ENCODE data around the gene TBPL1.
"Not testable (repeated sequence)": the region's sequence is repeated elsewhere in the genome, so short reads cannot be mapped to it uniquely, and the experiment has no call there.

TBPL1 gene

GRCh38 chr6:133952815-133953633 is at the start of gene TBPL1:
TSS of gene TBPL1 (plus strand) at chr6:133953224. CDS start at chr6:133980126, 26,902 bp downstream.
- DNase-seq (ENCODE audit: low spot score in 2 of 2) = peak; percentile 75 to 91
- peaks cover 44% of the 10 kb centered on the region for H3K4me1 Mint-ChIP-seq
- peak; percentile 95 for ATAC-seq
- H3K36me3 Mint-ChIP-seq = peaks cover 6% of the 10 kb centered on the region
- H3K4me3 Mint-ChIP-seq = peak within 1 kb of the TSS; percentile 95
- H3K27ac Mint-ChIP-seq = peak within 1 kb of the TSS; percentile 95
- H3K9me3 Mint-ChIP-seq = no peaks in the 10 kb centered on the region

- H3K4me3 Mint-ChIP-seq = no peak overlapping the region
- no peaks in the 10 kb centered on the region for H3K36me3 Mint-ChIP-seq
- ATAC-seq (no peak), DNase-seq (ENCODE audit: low spot score in 2 of 2) (no peak)
- no peak overlapping the region for H3K27ac Mint-ChIP-seq
- H3K4me1 Mint-ChIP-seq = no peaks in the 10 kb centered on the region
- no peaks in the 10 kb centered on the region for H3K9me3 Mint-ChIP-seq
Observed at GRCh38 chr6:133903855-133904254, 49.2 kb upstream of the TBPL1 start.

- no peak overlapping the region for H3K27ac Mint-ChIP-seq
- no peaks in the 10 kb centered on the region for H3K9me3 Mint-ChIP-seq
- DNase-seq (ENCODE audit: low spot score in 2 of 2) (no peak), ATAC-seq (no peak)
- H3K4me3 Mint-ChIP-seq = no peak overlapping the region
- H3K4me1 Mint-ChIP-seq = no peaks in the 10 kb centered on the region
- no peaks in the 10 kb centered on the region for H3K36me3 Mint-ChIP-seq
Observed at GRCh38 chr6:133906050-133906449, 47.0 kb upstream of the TBPL1 start.

- H3K27ac Mint-ChIP-seq = no peak overlapping the region
- no peaks in the 10 kb centered on the region for H3K36me3 Mint-ChIP-seq
- H3K9me3 Mint-ChIP-seq = no peaks in the 10 kb centered on the region
- peak; percentile 65 to 88 for DNase-seq (ENCODE audit: low spot score in 2 of 2)
- no peak overlapping the region for H3K4me3 Mint-ChIP-seq
- peak; percentile 69 for ATAC-seq
- H3K4me1 Mint-ChIP-seq = no peaks in the 10 kb centered on the region
Observed at GRCh38 chr6:133916650-133917151, 36.3 kb upstream of the TBPL1 start.

GRCh38 chr6:133917781-133918180 is 35.2 kb upstream of the TBPL1 start:
- Mint-ChIP-seq H3K9me3 (no peaks in the 10 kb centered on the region), H3K4me1 (no peaks in the 10 kb centered on the region), H3K4me3 (no peak overlapping the region), H3K36me3 (no peaks in the 10 kb centered on the region), H3K27ac (no peak overlapping the region)
- no peak for ATAC-seq
- no peak for DNase-seq (ENCODE audit: low spot score in 2 of 2)

- Mint-ChIP-seq H3K4me1 (no peaks in the 10 kb centered on the region), H3K9me3 (no peaks in the 10 kb centered on the region)
- no peak for ATAC-seq
Observed at GRCh38 chr6:133918208-133918930, 34.7 kb upstream of the TBPL1 start.

GRCh38 chr6:133919362-133919761 is 33.7 kb upstream of the TBPL1 start:
- no peak for DNase-seq (ENCODE audit: low spot score in 2 of 2)
- Mint-ChIP-seq H3K4me1 (no peaks in the 10 kb centered on the region), H3K9me3 (no peaks in the 10 kb centered on the region), H3K4me3 (no peak overlapping the region), H3K27ac (no peak overlapping the region), H3K36me3 (no peaks in the 10 kb centered on the region)
- no peak for ATAC-seq

More at GRCh38 chr6:133918208-133918930, 34.7 kb upstream of the TBPL1 start:
- no peaks in the 10 kb centered on the region for H3K36me3 Mint-ChIP-seq
- DNase-seq (ENCODE audit: low spot score in 2 of 2) = no peak
- no peak overlapping the region for H3K27ac Mint-ChIP-seq
- no peak overlapping the region for H3K4me3 Mint-ChIP-seq

- H3K36me3 Mint-ChIP-seq = no peaks in the 10 kb centered on the region
- H3K27ac Mint-ChIP-seq = no peak overlapping the region
- H3K4me3 Mint-ChIP-seq = no peak overlapping the region
Observed at GRCh38 chr6:133921249-133921859, 31.7 kb upstream of the TBPL1 start.

GRCh38 chr6:133923938-133924593 is 29.0 kb upstream of the TBPL1 start:
- H3K36me3 Mint-ChIP-seq = no peaks in the 10 kb centered on the region
- no peaks in the 10 kb centered on the region for H3K4me1 Mint-ChIP-seq
- ATAC-seq = peak; percentile 83
- no peak overlapping the region for H3K4me3 Mint-ChIP-seq
- peak; percentile 22 to 57 for DNase-seq (ENCODE audit: low spot score in 2 of 2)
- H3K27ac Mint-ChIP-seq = no peak overlapping the region
- no peaks in the 10 kb centered on the region for H3K9me3 Mint-ChIP-seq

More at GRCh38 chr6:133921249-133921859, 31.7 kb upstream of the TBPL1 start:
- no peaks in the 10 kb centered on the region for H3K4me1 Mint-ChIP-seq
- DNase-seq (ENCODE audit: low spot score in 2 of 2) = peak; percentile 65 to 86
- H3K9me3 Mint-ChIP-seq = no peaks in the 10 kb centered on the region
- ATAC-seq = peak; percentile 66

GRCh38 chr6:133931221-133931620 is 21.8 kb upstream of the TBPL1 start:
- not testable (repeated sequence) for H3K4me3 Mint-ChIP-seq; H3K4me1 Mint-ChIP-seq; DNase-seq (ENCODE audit: low spot score in 2 of 2); H3K9me3 Mint-ChIP-seq; H3K27ac Mint-ChIP-seq; ATAC-seq; H3K36me3 Mint-ChIP-seq

GRCh38 chr6:133936352-133936751 is 16.7 kb upstream of the TBPL1 start:
- not testable (repeated sequence) for DNase-seq (ENCODE audit: low spot score in 2 of 2); H3K27ac Mint-ChIP-seq; H3K4me3 Mint-ChIP-seq; ATAC-seq; H3K4me1 Mint-ChIP-seq; H3K36me3 Mint-ChIP-seq; H3K9me3 Mint-ChIP-seq

GRCh38 chr6:133937909-133938308 is 15.1 kb upstream of the TBPL1 start:
- H3K9me3 Mint-ChIP-seq = peaks cover 7% of the 10 kb centered on the region

GRCh38 chr6:133938533-133938932 is 14.5 kb upstream of the TBPL1 start:
- no peaks in the 10 kb centered on the region for H3K36me3 Mint-ChIP-seq
- H3K27ac Mint-ChIP-seq = no peak overlapping the region
- no peak overlapping the region for H3K4me3 Mint-ChIP-seq
- H3K4me1 Mint-ChIP-seq = no peaks in the 10 kb centered on the region
- no peak for ATAC-seq
- no peak for DNase-seq (ENCODE audit: low spot score in 2 of 2)
- peaks cover 2% of the 10 kb centered on the region for H3K9me3 Mint-ChIP-seq

More at GRCh38 chr6:133937909-133938308, 15.1 kb upstream of the TBPL1 start:
- Mint-ChIP-seq H3K4me1 (no peaks in the 10 kb centered on the region), H3K36me3 (no peaks in the 10 kb centered on the region), H3K27ac (no peak overlapping the region), H3K4me3 (no peak overlapping the region)
- ATAC-seq (no peak), DNase-seq (ENCODE audit: low spot score in 2 of 2) (no peak)

GRCh38 chr6:133939778-133940667 is 13.0 kb upstream of the TBPL1 start:
- H3K4me1 Mint-ChIP-seq = no peaks in the 10 kb centered on the region

More at GRCh38 chr6:133939778-133940667, 13.0 kb upstream of the TBPL1 start:
- no peak overlapping the region for H3K27ac Mint-ChIP-seq
- H3K4me3 Mint-ChIP-seq = no peak overlapping the region
- no peak for ATAC-seq
- H3K9me3 Mint-ChIP-seq = no peaks in the 10 kb centered on the region
- DNase-seq (ENCODE audit: low spot score in 2 of 2) = no peak
- no peaks in the 10 kb centered on the region for H3K36me3 Mint-ChIP-seq

Measured in stimulated activated effector memory CD8-positive, alpha-beta T cell treated with anti-CD3 and anti-CD28 coated beads, Interleukin-12 subunit alpha, Interleukin-12 subunit beta, amount 100 ng/mL, for 72 hours (primary cell).